Endothelial cell of umbilical vein (primary cell): ENCODE measurements around the gene UTS2. TPM values are rescaled to one million over a fixed set of nuclear protein-coding genes. Genes with fewer than 3 reads are reported as not detected.
A peak's percentile ranks its signal among the peaks of the same experiment; 100 is the strongest.

ENCODE experiments used
- BruUV-seq: library from RNA; stranded (reverse); fragments of 400-500 nt; replicated peaks from 2 replicates; lab custom pipeline; 2021; lab: Mats Ljungman, UMichigan
- CTCF ChIA-PET: fragments of 300-600, 350-600 bp; sonication (Branson Sonifier 250); formaldehyde crosslinking; loops from one replicate; lab custom pipeline; 2021; ENCODE audit warnings: antibody characterized with exemption, inconsistent platforms; lab: Charles Lee
- POLR2A ChIA-PET: fragments of 300-600, 350-600 bp; sonication (Branson Sonifier 250); formaldehyde crosslinking; loops from one replicate; lab custom pipeline; 2021; ENCODE audit warnings: antibody characterized with exemption, inconsistent platforms; lab: Charles Lee
- DNase-seq: peaks from one replicate; pipeline ENCODE4 v3.0.0-alpha.2; 2011; ENCODE audit warnings: low read depth, low spot score
- FAIRE-seq: peaks from 2 replicates; lab custom pipeline; 2011; peaks lifted over from hg19 to GRCh38; lab: Jason Lieb, UNC
- H2AFZ ChIP-seq: 2 replicates; pipeline ENCODE4 v1.6.0; 2012; ENCODE audit warnings: low read depth, low read length, control low read depth, inconsistent platforms
- H3K27ac ChIP-seq: 2 replicates; pipeline ENCODE4 v1.5.1; 2011; ENCODE audit warnings: low read depth, mild to moderate bottlenecking, control low read depth, low read length, moderate library complexity; ENCODE audit not compliant: insufficient read depth
- H3K27me3 ChIP-seq, 2 experiments: 2 replicates each; pipeline versions ENCODE4 v1.6.0 to v1.6.1; 2011; ENCODE audit warnings: low read length in 2 of 2, mixed read lengths in 1 of 2; ENCODE audit not compliant: control insufficient read depth in 2 of 2, insufficient read depth in 2 of 2
- H3K36me3 ChIP-seq, 2 experiments: 2 replicates in 1 of 2; 3 replicates in 1 of 2; pipeline ENCODE4 v1.5.1; 2011; ENCODE audit warnings: low read length in 2 of 2, mild to moderate bottlenecking in 1 of 2, moderate library complexity in 1 of 2; ENCODE audit not compliant: control insufficient read depth in 2 of 2, insufficient read depth in 2 of 2; ENCODE audit errors: extremely low read depth in 1 of 2
- H3K4me1 ChIP-seq: 3 replicates; pipeline ENCODE4 v1.5.1; 2011; ENCODE audit warnings: mild to moderate bottlenecking, low read length; ENCODE audit not compliant: control insufficient read depth, insufficient read depth; ENCODE audit errors: extremely low read depth
- H3K4me2 ChIP-seq: 2 replicates; pipeline ENCODE4 v1.6.1; 2011; ENCODE audit warnings: low read length, control low read depth, mixed read lengths; ENCODE audit not compliant: insufficient read depth
- H3K4me3 ChIP-seq, 3 experiments: fragments of 200-600 bp in 1 of 3; sonication (generic), shearing (Covaris generic) in 1 of 3; replicated peaks in 1 of 3; 2 replicates each; pipeline ENCODE4 v1.5.1; 2011 to 2016; ENCODE audit warnings: control low read depth in 3 of 3, low read length in 3 of 3, mild to moderate bottlenecking in 2 of 3, inconsistent platforms in 1 of 3, low read depth in 1 of 3, moderate library complexity in 1 of 3; ENCODE audit not compliant: insufficient read depth in 1 of 3
- H3K79me2 ChIP-seq: 2 replicates; pipeline ENCODE4 v1.6.0; 2012; ENCODE audit warnings: low read length, inconsistent platforms; ENCODE audit not compliant: control insufficient read depth, insufficient read depth
- H3K9ac ChIP-seq: replicated peaks from 2 replicates; pipeline ENCODE3; 2011; ENCODE audit warnings: low read length, control low read depth; ENCODE audit not compliant: insufficient read depth; ENCODE audit errors: extremely low read depth
- H3K9me1 ChIP-seq: replicated peaks from 3 replicates; pipeline ENCODE4 v1.6.0; 2011; ENCODE audit warnings: mild to moderate bottlenecking, low read length; ENCODE audit not compliant: control insufficient read depth, insufficient read depth; ENCODE audit errors: extremely low read depth
- H3K9me3 ChIP-seq: replicated peaks from 2 replicates; pipeline ENCODE4 v1.5.1; 2012; ENCODE audit warnings: low read length, inconsistent platforms; ENCODE audit not compliant: control insufficient read depth, insufficient read depth
- H4K20me1 ChIP-seq: replicated peaks from 2 replicates; pipeline ENCODE3; 2011; ENCODE audit warnings: mild to moderate bottlenecking, low read length; ENCODE audit not compliant: control insufficient read depth, insufficient read depth; ENCODE audit errors: extremely low read depth
- CTCF ChIP-seq, 2 donors: IDR thresholded peaks; 1 replicate in 1 of 2; 2 replicates in 1 of 2; pipeline ENCODE4 v1.5.1; 2011; ENCODE audit warnings: low read length in 2 of 2, mild to moderate bottlenecking in 2 of 2, moderate library complexity in 2 of 2, control low read depth in 1 of 2, inconsistent platforms in 1 of 2, low read depth in 1 of 2; ENCODE audit not compliant: insufficient read depth in 1 of 2; ENCODE audit errors: extremely low read depth in 1 of 2
- EZH2 ChIP-seq: IDR thresholded peaks from 2 replicates; pipeline ENCODE4 v1.6.1; 2012; ENCODE audit warnings: borderline replicate concordance, low read depth, mild to moderate bottlenecking, moderate library complexity, low read length, inconsistent platforms; ENCODE audit not compliant: severe bottlenecking
- GATA2 ChIP-seq: IDR thresholded peaks from 2 replicates; pipeline ENCODE4 v1.7.0; 2011; ENCODE audit warnings: low read depth, mild to moderate bottlenecking, moderate library complexity, mixed read lengths, low read length; ENCODE audit not compliant: insufficient read length, insufficient read depth
- JUN ChIP-seq: IDR thresholded peaks from 2 replicates; pipeline ENCODE4 v1.6.1; 2011; ENCODE audit warnings: borderline replicate concordance, low read depth; ENCODE audit not compliant: insufficient read length, insufficient read depth
- MYC ChIP-seq: IDR thresholded peaks from one replicate; pipeline ENCODE4 v1.6.1; 2011; ENCODE audit warnings: mild to moderate bottlenecking, low read depth, low read length
- POLR2A ChIP-seq: IDR thresholded peaks from 2 replicates; pipeline ENCODE4 v1.6.1; 2012; ENCODE audit warnings: low read depth, mild to moderate bottlenecking, control low read depth, low read length
- POLR2AphosphoS5 ChIP-seq: IDR thresholded peaks from 2 replicates; pipeline ENCODE4 v1.6.1; 2012; ENCODE audit warnings: low read depth, mild to moderate bottlenecking, control low read depth, low read length, moderate library complexity; ENCODE audit not compliant: insufficient read depth
- dilution Hi-C: fragments of 300-500 bp; cut with MboI; formaldehyde crosslinking; loops from one replicate; pipeline ENCODE4 v1.15.0; 2019; ENCODE audit warnings: low sequenced_read_pairs; ENCODE audit not compliant: extremely low pct_ligation_motif_present
- intact Hi-C: fragments of 100-400 bp; cut with micrococcal nuclease; formaldehyde crosslinking; loops from one replicate; pipeline ENCODE4 v1.10.0; 2022
- polyA plus RNA-seq, 4 experiments: library from polyadenylated mRNA; depleted of rRNA in 3 of 4; stranded (reverse) in 3 of 4; unstranded in 1 of 4; fragments of >200 nt; gene quantifications; 2 replicates each; pipeline versions ENCODE4 v1.2.1 to v1.2.3, GENCODE V29; 2011 to 2012; ENCODE audit warnings: missing spikeins in 1 of 4
- total RNA-seq: library from RNA; stranded (reverse); gene quantifications from 2 replicates; pipeline ENCODE4 v1.2.3, GENCODE V29; 2021
- TF ChIP-seq, protein P1 (sequence below): IDR thresholded peaks from 2 replicates; pipeline ENCODE4 v1.6.1; 2011; ENCODE audit not compliant: insufficient read depth, insufficient read length

Gene UTS2
- total and polyA plus RNA-seq, 2 donors (not counting 3 experiments of a cell fraction or from before 2014, with no cell fraction given): not detected

DNA sequence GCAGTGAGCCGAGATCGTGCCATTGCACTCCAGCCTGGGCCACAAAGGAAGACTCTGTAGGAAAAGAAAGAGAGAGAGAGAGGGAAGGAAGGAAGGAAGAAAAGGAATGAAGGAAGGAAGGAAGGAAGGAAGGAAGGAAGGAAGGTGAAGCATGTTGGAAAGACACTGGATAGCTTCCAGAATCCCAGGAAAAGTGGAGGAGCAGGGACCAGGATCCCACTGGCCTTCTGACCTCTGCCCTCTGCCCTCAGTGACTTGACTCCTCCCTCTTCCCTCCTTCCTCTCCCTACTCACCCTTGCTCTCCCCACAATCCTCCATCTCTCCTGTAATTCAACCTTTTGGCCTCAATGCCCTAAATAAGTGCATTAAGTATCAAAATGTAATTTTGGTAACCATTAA is 4.1 kb upstream of the UTS2 start:
- DNase-seq: no peak
- ChIA-PET CTCF (no interaction called here), POLR2A (interaction anchor here (0.6 kb wide), 1 partner anchor 160 kb away, joined by 3 read pairs; no protein-coding TSS in a partner anchor)
- no peaks in the 10 kb centered on the region for H3K9me3 ChIP-seq
- H3K4me1 ChIP-seq: no peaks in the 10 kb centered on the region
- H3K27me3 ChIP-seq: peaks cover 0 to 4% of the 10 kb centered on the region in 2 experiments
- H4K20me1 ChIP-seq: no peaks in the 10 kb centered on the region
- H3K4me3 ChIP-seq: no peak overlapping the region
- BruUV-seq: no TSS peak
- TF ChIP-seq GATA2: no peak
- TF ChIP-seq POLR2AphosphoS5: no peak
- TF ChIP-seq EZH2: no peak
- no peak for TF ChIP-seq MYC
- no peak for TF ChIP-seq JUN
- no peak for TF ChIP-seq POLR2A
- TF ChIP-seq, protein P1, sequence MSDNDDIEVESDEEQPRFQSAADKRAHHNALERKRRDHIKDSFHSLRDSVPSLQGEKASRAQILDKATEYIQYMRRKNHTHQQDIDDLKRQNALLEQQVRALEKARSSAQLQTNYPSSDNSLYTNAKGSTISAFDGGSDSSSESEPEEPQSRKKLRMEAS: no peak
- no peaks in the 10 kb centered on the region for H3K36me3 ChIP-seq
- no peak overlapping the region for H3K27ac ChIP-seq
- H2AFZ ChIP-seq: no peak overlapping the region
- H3K9me1 ChIP-seq: no peaks in the 10 kb centered on the region
- H3K9ac ChIP-seq: no peak overlapping the region
- no peak for FAIRE-seq
- no peaks in the 10 kb centered on the region for H3K79me2 ChIP-seq
- no peak overlapping the region for H3K4me2 ChIP-seq
- intact Hi-C loops (no loop called here), dilution Hi-C loops (no loop called here)

DNA sequence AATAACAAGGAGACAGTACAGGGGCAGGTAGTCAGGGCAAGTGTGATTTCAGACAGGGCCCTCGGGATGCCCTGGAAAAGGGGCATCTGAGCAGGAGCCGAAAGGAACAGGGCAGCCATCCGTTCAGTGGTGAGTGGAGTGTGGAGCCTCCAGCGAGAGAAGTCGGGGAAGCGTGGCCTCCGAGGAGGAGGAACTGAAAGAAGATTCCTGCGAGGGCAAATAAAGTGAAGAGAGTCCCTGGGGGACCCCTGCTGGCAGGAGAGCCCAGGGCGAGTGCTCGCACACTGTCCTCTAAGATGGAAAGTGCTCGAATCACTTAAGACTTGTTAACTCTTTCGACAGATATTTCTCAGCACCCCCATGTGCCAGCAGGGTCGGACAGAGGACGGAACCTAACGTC is 3.5 kb upstream of the UTS2 start:
- H3K27me3 ChIP-seq: peaks cover 1 to 4% of the 10 kb centered on the region in 2 experiments
- BruUV-seq: no TSS peak
- H3K4me3 ChIP-seq: no peak overlapping the region
- H3K9me1 ChIP-seq: no peaks in the 10 kb centered on the region
- intact Hi-C loops (no loop called here), dilution Hi-C loops (no loop called here)
- H3K36me3 ChIP-seq: no peaks in the 10 kb centered on the region
- H3K4me2 ChIP-seq: no peak overlapping the region
- DNase-seq (no peak), FAIRE-seq (no peak)
- no peak overlapping the region for H2AFZ ChIP-seq
- no peak overlapping the region for H3K27ac ChIP-seq
- H4K20me1 ChIP-seq: no peaks in the 10 kb centered on the region
- POLR2A ChIA-PET: no interaction called here
- H3K9ac ChIP-seq: no peak overlapping the region
- peak in 1 of 2 donors; percentile 18 for TF ChIP-seq CTCF (IDR thresholded peaks at IDR 0.05; ENCODE audit: extremely low read depth in 1 of 2, insufficient read depth in 1 of 2, low read depth in 1 of 2, low read length in 2 of 2)
- TF ChIP-seq JUN: no peak
- CTCF ChIA-PET: no interaction called here
- no peaks in the 10 kb centered on the region for H3K9me3 ChIP-seq
- H3K4me1 ChIP-seq: no peaks in the 10 kb centered on the region
- no peaks in the 10 kb centered on the region for H3K79me2 ChIP-seq
